Measurements from ENCODE around the gene PTGR2. TPM values are rescaled to one million over a fixed set of nuclear protein-coding genes. Genes with fewer than 3 reads are reported as not detected.

Gene PTGR2
- total RNA-seq, 1 experiment from 2014 or later, result 6.7 TPM

GRCh38 chr14:73843296-73843695, 8.3 kb upstream of the PTGR2 start:
- H4K91ac ChIP-seq (ENCODE audit: insufficient read length, low read depth, low read length), result no peak overlapping the region
- no peak overlapping the region for H3K27ac ChIP-seq (ENCODE audit: insufficient read length, low read depth, low read length)
- no peak for TF ChIP-seq CTCF (conservative IDR thresholded peaks at IDR 0.05)
- no peak overlapping the region for H3K56ac ChIP-seq (ENCODE audit: insufficient read length, low read depth, low read length)
- H2BK12ac ChIP-seq (ENCODE audit: insufficient read length, low read depth, low read length), result no peak overlapping the region
- no peaks in the 10 kb centered on the region for H3K9me3 ChIP-seq (ENCODE audit: control insufficient read depth, low read depth, low read length)
- no peak overlapping the region for H3T11ph ChIP-seq (ENCODE audit: low read length)
- H3K23ac ChIP-seq (ENCODE audit: insufficient read length, low read depth, low read length), result no peak overlapping the region
- no peak overlapping the region for H2AK5ac ChIP-seq (ENCODE audit: insufficient read length, low read length)
- H4K20me1 ChIP-seq (ENCODE audit: control insufficient read depth, insufficient read depth, insufficient read length), result no peaks in the 10 kb centered on the region
- no peaks in the 10 kb centered on the region for H3K79me2 ChIP-seq (ENCODE audit: insufficient read depth, low read length)
- H3K14ac ChIP-seq (ENCODE audit: insufficient read depth, low read length), result no peak overlapping the region
- no peak overlapping the region for H2BK120ac ChIP-seq (ENCODE audit: low read depth, low read length, poor library complexity, severe bottlenecking)
- H3K9ac ChIP-seq (ENCODE audit: extremely low read depth, insufficient read length, low read length), result no peak overlapping the region
- no peak overlapping the region for H4K8ac ChIP-seq (replicated peaks; ENCODE audit: insufficient read length, low read depth, low read length)
- no peak overlapping the region for H3K18ac ChIP-seq (ENCODE audit: insufficient read length, low read depth, low read length)
- H2BK15ac ChIP-seq (ENCODE audit: low read depth, low read length), result no peak overlapping the region
- H3K27me3 ChIP-seq (ENCODE audit: insufficient read depth, low read length), result no peaks in the 10 kb centered on the region
- H3K23me2 ChIP-seq (ENCODE audit: insufficient read length, low read depth, low read length, poor library complexity, severe bottlenecking), result no peaks in the 10 kb centered on the region
- peaks cover 4% of the 10 kb centered on the region; the same call in 1 of the 2 replicates for H3K27me3 Mint-ChIP-seq (ENCODE audit: low read depth)
- H2BK5ac ChIP-seq (ENCODE audit: insufficient read length, low read length), result no peak overlapping the region
- WGBS (ENCODE audit: extremely low coverage, insufficient read length, low lambda C conversion rate), result no CpG with 5 or more reads among the region's 2 CpGs
- peaks cover 0 to 1% (median 0%) of the 10 kb centered on the region in 3 experiments; a peak in 1 of 7 replicates for H3K36me3 Mint-ChIP-seq (ENCODE audit: insufficient read depth in 1 of 3, low read depth in 3 of 3)
- no peak overlapping the region for H3K4me3 Mint-ChIP-seq
- H3K79me1 ChIP-seq (ENCODE audit: insufficient read depth, low read depth, low read length, poor library complexity, severe bottlenecking), result no peaks in the 10 kb centered on the region
- no peaks in the 10 kb centered on the region for H3K4me1 ChIP-seq (ENCODE audit: insufficient read depth, low read length)
- H2AFZ ChIP-seq (ENCODE audit: low read length), result no peak overlapping the region
- H3K4me2 ChIP-seq (ENCODE audit: insufficient read depth, insufficient read length, low read length), result no peak overlapping the region
- no peak overlapping the region for H4K5ac ChIP-seq (ENCODE audit: insufficient read length, low read depth, low read length)
- H3K9me3 Mint-ChIP-seq, result peaks cover 0 to 3% of the 10 kb centered on the region in 2 experiments; a peak in 1 of 5 replicates
- H2BK20ac ChIP-seq (ENCODE audit: low read depth, low read length, poor library complexity, severe bottlenecking), result no peak overlapping the region
- H3K27ac Mint-ChIP-seq, result no peak overlapping the region
- 0 out of 4 replicates have a peak, but pooled peaks cover 0 to 4% of the 10 kb centered on the region in 2 experiments for H3K4me1 Mint-ChIP-seq
- H3K4ac ChIP-seq (ENCODE audit: low read depth, low read length), result no peak overlapping the region
- DNase-seq, result no peak
